GM11168 (cell line): ENCODE data around the gene FRMD8.
"Not testable (repeated sequence)": the region's sequence is repeated elsewhere in the genome, so short reads cannot be mapped to it uniquely, and the experiment has no call there.

ENCODE experiments used
- in situ Hi-C: fragments of 300-500 bp; cut with MboI; formaldehyde crosslinking; loops from one replicate; pipeline ENCODE4 v1.12.0; 2022; ENCODE audit warnings: low sequenced_read_pairs; ENCODE audit not compliant: unreplicated experiment

Gene FRMD8

DNA sequence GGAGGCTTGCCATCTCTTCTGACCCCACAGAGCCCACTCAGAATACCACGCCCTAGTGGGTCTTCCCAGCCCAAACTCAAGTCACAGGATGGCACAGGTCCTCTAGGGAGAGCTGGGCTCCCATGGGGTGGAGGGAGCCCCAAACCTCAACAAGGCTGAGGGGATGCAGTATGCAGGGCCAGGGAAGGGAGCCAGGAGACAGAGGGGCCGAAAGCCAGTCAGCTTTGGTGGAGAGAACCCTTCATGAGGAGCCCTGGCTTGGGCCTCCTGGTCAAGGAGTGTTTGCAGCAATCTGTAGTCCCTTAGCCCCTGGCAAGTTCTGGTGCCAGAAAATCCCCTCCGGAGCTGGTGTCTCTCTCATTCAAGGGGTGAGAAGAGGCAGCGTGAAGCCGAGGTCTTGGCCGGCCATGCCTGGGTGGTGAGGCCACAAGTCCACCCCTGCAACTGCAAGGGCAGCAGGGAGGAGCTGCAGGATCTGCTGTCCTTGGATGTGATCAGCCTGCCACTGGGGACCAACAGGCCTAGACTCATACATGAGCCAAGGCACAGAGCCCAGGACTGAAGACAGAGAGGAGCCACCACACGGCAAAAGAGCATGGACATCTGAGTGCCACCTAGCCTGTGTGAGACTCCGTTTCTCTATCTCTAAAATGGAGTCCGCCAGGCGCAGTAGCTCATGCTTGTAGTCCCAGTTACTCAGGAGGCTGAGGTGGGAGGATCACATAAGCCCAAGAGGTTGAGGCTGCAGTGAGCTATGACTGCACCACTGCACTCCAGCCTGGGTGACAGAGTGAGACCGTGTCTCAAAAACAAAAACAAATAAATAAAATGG, 60.2 kb downstream of the FRMD8 start:
- in situ Hi-C loops: no loop called here

GRCh38 chr11:65448074-65448417, 61.6 kb downstream of the FRMD8 start:
- in situ Hi-C loops: no loop called here

DNA sequence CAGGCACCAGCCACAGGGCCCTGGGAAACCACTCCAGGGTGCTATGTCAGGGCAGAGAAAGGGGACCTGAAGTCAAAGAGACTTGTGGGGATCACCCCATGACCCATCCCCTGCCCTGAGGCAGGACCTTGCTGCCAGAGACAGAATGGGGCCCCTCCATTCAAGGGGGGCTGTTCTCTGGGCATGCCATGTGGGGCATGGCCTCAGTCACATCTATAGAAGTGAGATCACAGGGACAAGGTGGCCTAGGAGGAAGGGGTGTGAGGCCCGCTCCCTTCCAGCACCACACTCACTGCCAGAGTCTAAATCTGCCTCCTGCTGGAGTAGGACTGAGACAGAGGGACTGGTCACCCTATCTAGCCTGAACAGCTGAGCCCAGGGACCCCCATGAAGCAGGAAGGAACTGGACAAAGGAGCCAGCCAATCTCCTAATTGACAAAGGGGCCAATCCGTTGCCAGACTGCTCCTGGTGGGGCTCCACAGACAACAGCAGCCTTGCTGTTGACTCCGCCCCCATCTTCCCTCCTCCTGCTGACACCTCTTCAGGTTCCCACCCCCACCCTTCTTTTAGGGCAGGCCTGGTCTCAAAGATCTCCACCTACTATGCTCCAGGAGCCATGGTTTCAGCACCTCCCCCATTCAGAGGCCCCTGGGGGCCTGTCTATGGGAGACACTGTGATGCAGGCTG, 62.1 kb downstream of the FRMD8 start:
- in situ Hi-C loops: no loop called here

DNA sequence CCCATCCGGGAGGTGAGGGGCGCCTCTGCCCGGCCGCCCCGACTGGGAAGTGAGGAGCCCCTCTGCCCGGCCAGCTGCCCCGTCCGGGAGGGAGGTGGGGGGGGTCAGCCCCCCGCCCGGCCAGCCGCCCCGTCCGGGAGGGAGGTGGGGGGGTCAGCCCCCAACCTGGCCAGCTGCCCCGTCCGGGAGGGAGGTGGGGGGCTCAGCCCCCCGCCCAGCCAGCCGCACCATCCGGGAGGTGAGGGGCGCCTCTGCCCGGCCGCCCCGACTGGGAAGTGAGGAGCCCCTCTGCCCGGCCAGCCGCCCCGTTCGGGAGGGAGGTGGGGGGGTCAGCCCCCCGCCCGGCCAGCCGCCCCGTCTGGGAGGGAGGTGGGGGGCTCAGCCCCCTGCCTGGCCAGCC, 64.9 kb downstream of the FRMD8 start:
- in situ Hi-C loops: not testable (repeated sequence)

DNA sequence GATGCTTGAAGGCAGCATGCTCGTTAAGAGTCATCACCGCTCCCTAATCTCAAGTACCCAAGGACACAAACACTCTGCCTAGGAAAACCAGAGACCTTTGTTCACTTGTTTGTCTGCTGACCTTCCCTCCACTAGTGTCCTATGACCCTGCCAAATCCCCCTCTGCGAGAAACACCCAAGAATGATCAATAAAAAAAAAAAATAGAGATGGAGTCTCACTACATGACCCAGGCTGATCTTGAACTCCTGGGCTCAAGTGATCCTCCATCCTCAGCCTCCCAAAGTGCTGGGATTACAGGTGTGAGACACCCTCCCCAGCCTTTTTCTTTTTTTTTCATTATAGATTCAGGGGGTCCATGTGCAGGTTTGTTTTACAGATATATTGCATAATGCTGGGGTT, 65.8 kb downstream of the FRMD8 start:
- in situ Hi-C loops: not testable (repeated sequence)

- in situ Hi-C loops: no loop called here
Measured at GRCh38 chr11:65452806-65453490, 66.5 kb downstream of the FRMD8 start.

DNA sequence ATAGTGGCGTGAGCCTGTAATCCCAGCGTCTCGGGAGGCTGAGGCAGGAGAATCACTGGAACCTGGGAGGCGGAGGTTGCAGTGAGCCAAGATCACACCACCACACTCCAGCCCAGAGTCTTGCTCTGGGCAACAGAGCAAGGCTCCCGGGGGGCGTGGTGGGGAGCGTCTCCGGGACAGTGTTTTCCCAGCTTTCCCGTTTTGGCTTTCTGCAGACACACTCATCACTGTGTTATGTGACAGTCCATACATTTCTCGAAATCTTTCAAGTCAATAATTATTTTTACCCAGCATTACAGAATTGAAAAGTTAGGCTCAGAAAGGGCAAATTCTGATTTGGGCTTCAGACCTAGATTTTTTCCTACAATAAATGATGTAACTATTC, 67.9 kb downstream of the FRMD8 start:
- in situ Hi-C loops: no loop called here

- in situ Hi-C loops: no loop called here
Measured at GRCh38 chr11:65454696-65455456, 68.4 kb downstream of the FRMD8 start.

GRCh38 chr11:65456418-65456817, 70.0 kb downstream of the FRMD8 start:
- in situ Hi-C loops: no loop called here

DNA sequence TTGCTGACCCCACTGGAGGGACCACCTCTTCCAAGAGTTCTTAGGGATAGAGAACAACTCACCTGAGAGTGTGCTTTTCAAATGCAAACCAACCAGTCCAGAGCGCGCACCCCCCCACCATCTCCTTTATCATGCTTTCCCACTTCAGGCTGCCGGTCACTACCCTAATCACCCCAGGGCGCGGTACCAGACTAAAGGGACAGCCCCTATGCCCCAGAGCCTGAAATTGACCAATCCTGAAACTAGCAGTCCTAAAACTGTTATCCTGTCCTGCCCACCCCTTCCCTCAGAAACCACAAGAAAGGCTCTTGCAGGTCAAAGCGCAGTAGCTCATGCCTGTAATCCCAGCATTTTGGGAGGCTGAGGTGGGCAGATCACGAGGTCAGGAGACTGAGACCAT, 73.1 kb downstream of the FRMD8 start:
- in situ Hi-C loops: no loop called here
